ENCODE measurements around the gene LDB3. TPM values are rescaled to one million over a fixed set of nuclear protein-coding genes. Genes with fewer than 3 reads are reported as not detected.

Gene LDB3
- total and polyA plus RNA-seq, 10 donors, result 0.14 to 1.2 (median 0.36) TPM; not detected in 2

GRCh38 chr10:86770412-86770960, 102.2 kb downstream of the LDB3 start:
- Histone ChIP-seq H3K27me3 (replicated peaks in 1 of 7) (peaks cover 0 to 37% (median 0%) of the 10 kb centered on the region in 7 donors), H3K4me1 (peaks cover 0 to 17% (median 0%) of the 10 kb centered on the region in 6 donors), H3K36me3 (no peaks in the 10 kb centered on the region), H3K9me3 (no peaks in the 10 kb centered on the region), H3K4me3 (no peak overlapping the region), H3K27ac (no peak overlapping the region)
- intact Hi-C loops (cut with DNase I; ENCODE audit: low total_unique reads), result no loop called here
- WGBS, 5 donors, result 47 to 60% (median 51%) methylated on average over 2 of the region's 2 CpGs
- TF ChIP-seq POLR2AphosphoS5 (IDR thresholded peaks at IDR 0.05) (no peak), POLR2A (IDR thresholded peaks at IDR 0.05) (no peak), CTCF (IDR thresholded peaks at IDR 0.05 in 8 of 11, conservative IDR thresholded peaks at IDR 0.05 in 3 of 11) (no peak)
- no peak for DNase-seq

DNA sequence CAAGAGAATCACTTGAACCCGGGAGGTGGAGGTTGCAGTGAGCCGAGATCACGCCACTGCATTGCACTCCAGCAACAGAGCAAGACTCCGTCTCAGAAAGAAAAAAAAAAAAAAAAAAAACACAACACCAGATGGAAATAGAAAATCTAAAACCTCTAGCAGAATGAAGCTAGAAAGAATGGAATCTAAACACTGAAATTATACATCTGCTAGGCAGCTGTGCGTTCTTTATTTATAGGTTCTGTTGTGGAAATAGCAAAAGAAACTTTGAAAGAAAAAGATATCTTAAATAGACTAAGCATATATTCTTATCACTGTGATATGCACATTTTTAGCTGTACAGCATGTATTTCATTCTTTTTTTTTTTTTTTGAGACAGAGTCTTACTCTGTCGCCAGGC, 105.2 kb downstream of the LDB3 start:
- Histone ChIP-seq H3K9me3 (no peaks in the 10 kb centered on the region), H3K4me1 (peaks cover 0 to 14% (median 0%) of the 10 kb centered on the region in 6 donors), H3K36me3 (no peaks in the 10 kb centered on the region), H3K4me3 (no peak overlapping the region), H3K27ac (no peak overlapping the region), H3K27me3 (replicated peaks in 1 of 7) (peaks cover 0 to 22% (median 0%) of the 10 kb centered on the region in 7 donors)
- DNase-seq, result no peak
- WGBS, 5 donors, result 78 to 98% (median 85%) methylated on average over 6 of the region's 6 CpGs
- no peak for TF ChIP-seq POLR2A (IDR thresholded peaks at IDR 0.05)
- no peak for TF ChIP-seq POLR2AphosphoS5 (IDR thresholded peaks at IDR 0.05)
- TF ChIP-seq CTCF (IDR thresholded peaks at IDR 0.05 in 8 of 11, conservative IDR thresholded peaks at IDR 0.05 in 3 of 11), result no peak
- intact Hi-C loops (cut with DNase I; ENCODE audit: low total_unique reads), result no loop called here

- 53 to 60% (median 55%) methylated on average over 6 of the region's 6 CpGs for WGBS, 5 donors
- Histone ChIP-seq H3K27ac (no peak overlapping the region), H3K9me3 (no peaks in the 10 kb centered on the region), H3K27me3 (replicated peaks in 1 of 7) (peaks cover 0 to 22% (median 0%) of the 10 kb centered on the region in 7 donors), H3K4me3 (no peak overlapping the region), H3K4me1 (peaks cover 0 to 6% (median 0%) of the 10 kb centered on the region in 6 donors), H3K36me3 (no peaks in the 10 kb centered on the region)
- TF ChIP-seq POLR2A (IDR thresholded peaks at IDR 0.05) (no peak), POLR2AphosphoS5 (IDR thresholded peaks at IDR 0.05) (no peak)
- no peak for DNase-seq
- intact Hi-C loops (cut with DNase I; ENCODE audit: low total_unique reads), result no loop called here
These were observed 107.0 kb downstream of the LDB3 start for GRCh38 chr10:86775056-86775869.

GRCh38 chr10:86775870-86776180, 107.5 kb downstream of the LDB3 start:
- Histone ChIP-seq H3K4me1 (peaks cover 0 to 6% (median 0%) of the 10 kb centered on the region in 6 donors), H3K4me3 (no peak overlapping the region), H3K27me3 (replicated peaks in 1 of 7) (peaks cover 0 to 22% (median 0%) of the 10 kb centered on the region in 7 donors), H3K27ac (no peak overlapping the region), H3K36me3 (no peaks in the 10 kb centered on the region), H3K9me3 (no peaks in the 10 kb centered on the region)
- intact Hi-C loops (cut with DNase I; ENCODE audit: low total_unique reads), result no loop called here
- 84 to 96% (median 90%) methylated on average over 3 of the region's 3 CpGs for WGBS, 5 donors
- TF ChIP-seq POLR2AphosphoS5 (IDR thresholded peaks at IDR 0.05) (no peak), POLR2A (IDR thresholded peaks at IDR 0.05) (no peak), CTCF (IDR thresholded peaks at IDR 0.05 in 8 of 11, conservative IDR thresholded peaks at IDR 0.05 in 3 of 11) (no peak)
- no peak for DNase-seq

Data from spleen (tissue), 11 donors.